Thyroid gland (tissue), 4 donors: ENCODE measurements around the gene TATDN2. TPM values are rescaled to one million over a fixed set of nuclear protein-coding genes. Genes with fewer than 3 reads are reported as not detected.

ENCODE experiments used
- DNase-seq, 2 donors: peaks; one replicate each; pipeline ENCODE4 v3.0.0-alpha.2; 2019
- H3K27ac ChIP-seq, 3 donors: fragments of 200-600 bp; sonication (generic); 1 replicate in 2 of 3; 2 replicates in 1 of 3; pipeline ENCODE4 v1.5.1; 2016 to 2019; ENCODE audit warnings: mild to moderate bottlenecking in 1 of 3, moderate library complexity in 1 of 3
- H3K27me3 ChIP-seq: fragments of 200-600 bp; sonication (generic); one replicate; pipeline ENCODE4 v1.5.1; 2019
- H3K36me3 ChIP-seq, 2 donors: fragments of 200-600 bp; sonication (generic); one replicate each; pipeline ENCODE4 v1.5.1; 2016 to 2019
- H3K4me1 ChIP-seq, 2 donors: fragments of 200-600 bp; sonication (generic); one replicate each; pipeline ENCODE4 v1.5.1; 2017 to 2019
- H3K4me3 ChIP-seq, 3 donors: fragments of 200-600 bp; sonication (generic); replicated peaks in 1 of 3; 1 replicate in 2 of 3; 2 replicates in 1 of 3; pipeline ENCODE4 v1.5.1; 2016; ENCODE audit warnings: mild to moderate bottlenecking in 1 of 3
- H3K9me3 ChIP-seq: fragments of 200-600 bp; sonication (generic); one replicate; pipeline ENCODE4 v1.5.1; 2017
- POLR2A ChIP-seq, 2 donors: fragments of 450-650 bp; IDR thresholded peaks; one replicate each; pipeline ENCODE4 v1.6.1; 2017; ENCODE audit warnings: antibody characterized with exemption in 2 of 2, mild to moderate bottlenecking in 2 of 2, moderate library complexity in 1 of 2
- WGBS, 2 donors: methylation state at CpG; one replicate each; pipeline ENCODE4 v1.1.5; 2017; 5-methylcytosine and 5-hydroxymethylcytosine counted together
- intact Hi-C: fragments of 100-400 bp; cut with DNase I; formaldehyde crosslinking; loops from one replicate; pipeline ENCODE4 v1.15.1; 2023
- total RNA-seq, 4 donors: library from RNA; depleted of rRNA; stranded (reverse); fragments of >200 nt; gene quantifications; one replicate each; pipeline ENCODE4 v1.2.3, GENCODE V29; 2016
- TF ChIP-seq, protein P1 (sequence below), 6 experiments: fragments of 200-600 bp in 3 of 6; fragments of 450-650 bp in 3 of 6; sonication (generic) in 3 of 6; IDR thresholded peaks; one replicate each; pipeline ENCODE4 v1.5.1; 2016 to 2019; ENCODE audit warnings: antibody characterized with exemption in 6 of 6, mild to moderate bottlenecking in 2 of 6, inconsistent platforms in 1 of 6, moderate library complexity in 1 of 6

The TATDN2 gene
- total RNA-seq, 4 donors from 2014 or later, result 21.4 to 37.1 (median 30.1) TPM

DNA sequence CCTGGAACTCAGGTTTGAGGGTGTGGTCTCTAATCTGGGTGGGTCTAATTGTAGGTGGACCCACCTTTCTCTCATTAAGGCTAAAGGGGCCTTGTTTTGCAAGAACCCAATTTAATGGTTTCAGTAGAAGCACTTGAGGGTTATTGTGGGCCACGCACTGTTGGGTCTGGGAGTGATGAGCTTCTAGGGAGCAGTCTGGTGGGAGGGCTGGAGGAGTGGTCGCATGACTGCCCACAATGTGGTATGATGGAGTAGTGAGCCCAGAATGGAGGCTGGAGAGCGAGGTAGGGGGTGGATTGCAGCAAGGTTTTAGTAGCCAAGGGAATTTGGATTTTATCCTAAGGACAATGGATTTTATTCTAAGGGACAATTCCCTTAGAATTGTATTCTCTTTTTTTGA, 2.7 kb downstream of the TATDN2 start:
- no peaks in the 10 kb centered on the region for H3K9me3 ChIP-seq
- 60 to 61% methylated on average over 3 of the region's 3 CpGs for WGBS, 2 donors
- H3K36me3 ChIP-seq, result peaks cover 0 to 5% of the 10 kb centered on the region in 2 donors
- no peaks in the 10 kb centered on the region for H3K27me3 ChIP-seq
- intact Hi-C loops, result no loop called here
- peaks cover 15 to 17% of the 10 kb centered on the region in 2 donors for H3K4me1 ChIP-seq
- H3K4me3 ChIP-seq, result no peak overlapping the region
- H3K27ac ChIP-seq, result peak overlapping the region in 1 of 3 donors; percentile 22
- peak; percentile 31 to 48 for DNase-seq
- TF ChIP-seq POLR2A (IDR thresholded peaks at IDR 0.05), result no peak
- TF ChIP-seq, protein P1, sequence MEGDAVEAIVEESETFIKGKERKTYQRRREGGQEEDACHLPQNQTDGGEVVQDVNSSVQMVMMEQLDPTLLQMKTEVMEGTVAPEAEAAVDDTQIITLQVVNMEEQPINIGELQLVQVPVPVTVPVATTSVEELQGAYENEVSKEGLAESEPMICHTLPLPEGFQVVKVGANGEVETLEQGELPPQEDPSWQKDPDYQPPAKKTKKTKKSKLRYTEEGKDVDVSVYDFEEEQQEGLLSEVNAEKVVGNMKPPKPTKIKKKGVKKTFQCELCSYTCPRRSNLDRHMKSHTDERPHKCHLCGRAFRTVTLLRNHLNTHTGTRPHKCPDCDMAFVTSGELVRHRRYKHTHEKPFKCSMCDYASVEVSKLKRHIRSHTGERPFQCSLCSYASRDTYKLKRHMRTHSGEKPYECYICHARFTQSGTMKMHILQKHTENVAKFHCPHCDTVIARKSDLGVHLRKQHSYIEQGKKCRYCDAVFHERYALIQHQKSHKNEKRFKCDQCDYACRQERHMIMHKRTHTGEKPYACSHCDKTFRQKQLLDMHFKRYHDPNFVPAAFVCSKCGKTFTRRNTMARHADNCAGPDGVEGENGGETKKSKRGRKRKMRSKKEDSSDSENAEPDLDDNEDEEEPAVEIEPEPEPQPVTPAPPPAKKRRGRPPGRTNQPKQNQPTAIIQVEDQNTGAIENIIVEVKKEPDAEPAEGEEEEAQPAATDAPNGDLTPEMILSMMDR (IDR thresholded peaks at IDR 0.05), result no peak

DNA sequence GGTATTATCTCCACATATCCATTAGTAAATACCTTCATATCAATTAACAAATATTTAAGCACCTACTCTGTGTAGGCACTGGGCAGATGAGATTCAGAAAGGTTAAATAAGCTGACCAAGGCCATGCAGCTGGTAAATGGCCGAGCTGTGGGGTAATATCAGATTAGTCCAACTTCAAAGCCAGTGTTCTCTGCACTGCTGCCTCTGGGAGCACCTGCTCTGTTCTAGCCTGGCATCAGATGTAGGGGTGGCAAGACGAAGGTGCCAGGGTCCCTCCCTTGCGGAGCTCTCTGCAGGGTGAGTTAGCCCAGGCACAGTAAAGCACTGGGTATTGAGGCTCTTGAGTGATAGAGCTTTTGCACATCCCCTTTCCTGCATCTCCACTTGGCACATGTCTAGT, 5.5 kb downstream of the TATDN2 start:
- DNase-seq, result no peak
- intact Hi-C loops, result no loop called here
- WGBS, 2 donors, result 87 to 98% methylated on average over 3 of the region's 3 CpGs
- Histone ChIP-seq H3K4me1 (peaks cover 15 to 17% of the 10 kb centered on the region in 2 donors), H3K27me3 (no peaks in the 10 kb centered on the region), H3K36me3 (peaks cover 0 to 5% of the 10 kb centered on the region in 2 donors), H3K27ac (no peak overlapping the region), H3K4me3 (no peak overlapping the region), H3K9me3 (no peaks in the 10 kb centered on the region)
- TF ChIP-seq, protein P1 (IDR thresholded peaks at IDR 0.05), result no peak
- TF ChIP-seq POLR2A (IDR thresholded peaks at IDR 0.05), result no peak

DNA sequence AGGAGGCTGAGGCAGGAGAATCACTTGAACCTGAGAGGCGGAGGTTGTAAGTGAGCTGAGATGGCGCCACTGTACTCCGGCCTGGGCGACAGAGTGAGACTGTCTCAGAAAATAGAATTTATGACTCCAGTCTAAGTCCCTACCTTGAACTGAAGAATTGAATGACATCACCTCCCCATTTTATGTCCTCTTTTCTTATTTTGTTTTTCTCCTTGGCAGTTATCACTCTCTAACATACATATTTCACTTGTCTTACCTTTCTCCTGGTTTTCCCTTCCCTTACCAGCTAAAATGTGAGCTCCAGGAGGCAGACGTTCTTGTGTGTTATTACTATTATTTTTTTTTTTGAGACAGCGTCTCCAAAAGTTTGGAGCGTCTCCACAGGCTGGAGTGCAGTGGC, 7.6 kb downstream of the TATDN2 start:
- peaks cover 3 to 18% of the 10 kb centered on the region in 2 donors for H3K4me1 ChIP-seq
- 94% methylated on average over 7 of the region's 7 CpGs for WGBS, 2 donors
- DNase-seq, result no peak
- intact Hi-C loops, result no loop called here
- H3K27me3 ChIP-seq, result no peaks in the 10 kb centered on the region
- no peak overlapping the region for H3K27ac ChIP-seq
- H3K36me3 ChIP-seq, result peaks cover 0 to 17% of the 10 kb centered on the region in 2 donors
- TF ChIP-seq, protein P1 (IDR thresholded peaks at IDR 0.05), result no peak
- TF ChIP-seq POLR2A (IDR thresholded peaks at IDR 0.05), result no peak
- no peaks in the 10 kb centered on the region for H3K9me3 ChIP-seq
- H3K4me3 ChIP-seq, result no peak overlapping the region

DNA sequence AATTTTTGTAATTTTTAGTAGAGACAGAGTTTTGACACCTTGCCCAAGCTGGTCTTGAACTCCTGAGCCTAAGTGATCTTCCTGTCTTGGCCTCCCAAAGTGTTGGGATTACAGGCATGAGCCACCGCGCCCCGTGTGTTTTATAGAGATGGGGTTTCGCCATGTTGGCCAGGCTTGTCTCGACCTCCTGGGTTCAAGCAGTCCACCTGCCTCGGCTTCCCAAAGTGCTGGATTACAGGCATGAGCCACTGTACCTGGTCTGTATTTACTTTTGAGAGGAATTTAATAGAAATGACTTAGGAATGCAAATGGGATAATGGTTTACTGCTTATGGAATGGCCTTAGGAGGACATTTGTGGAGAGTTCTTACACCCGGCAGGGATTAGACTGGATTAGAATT, 10.8 kb downstream of the TATDN2 start:
- DNase-seq, result no peak
- Histone ChIP-seq H3K27me3 (no peaks in the 10 kb centered on the region), H3K4me1 (peaks cover 19 to 36% of the 10 kb centered on the region in 2 donors), H3K36me3 (peaks cover 0 to 12% of the 10 kb centered on the region in 2 donors), H3K4me3 (no peak overlapping the region), H3K9me3 (no peaks in the 10 kb centered on the region), H3K27ac (no peak overlapping the region)
- 97 to 98% methylated on average over 7 of the region's 7 CpGs for WGBS, 2 donors
- intact Hi-C loops, result no loop called here
- TF ChIP-seq POLR2A (IDR thresholded peaks at IDR 0.05), result no peak
- TF ChIP-seq, protein P1 (IDR thresholded peaks at IDR 0.05), result no peak

DNA sequence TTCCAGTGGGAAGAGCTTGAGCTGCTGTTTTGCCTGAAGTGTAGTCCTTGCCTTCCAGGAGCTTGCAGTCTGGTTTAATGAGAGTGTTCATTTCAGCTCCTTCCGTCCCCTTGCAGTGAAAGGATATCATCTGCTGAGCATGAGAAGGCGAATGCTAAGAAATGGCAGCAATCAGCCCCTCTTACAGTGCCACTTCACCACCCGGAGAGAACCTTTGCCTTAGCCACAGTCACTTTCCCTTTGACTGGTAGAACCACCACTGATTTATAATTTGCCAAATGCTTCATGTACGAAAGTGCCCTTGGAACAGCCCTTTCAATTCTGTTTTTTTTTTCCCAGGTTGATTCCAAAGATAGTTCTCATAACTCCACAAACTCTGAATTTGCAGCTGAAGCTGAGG, 11.5 kb downstream of the TATDN2 start:
- TF ChIP-seq, protein P1 (IDR thresholded peaks at IDR 0.05), result no peak
- TF ChIP-seq POLR2A (IDR thresholded peaks at IDR 0.05), result no peak
- 86 to 91% methylated on average over 4 of the region's 4 CpGs for WGBS, 2 donors
- Histone ChIP-seq H3K36me3 (peaks cover 0 to 12% of the 10 kb centered on the region in 2 donors), H3K27me3 (no peaks in the 10 kb centered on the region), H3K4me3 (no peak overlapping the region), H3K4me1 (peaks cover 23 to 39% of the 10 kb centered on the region in 2 donors), H3K27ac (peak overlapping the region in 1 of 3 donors; percentile 30), H3K9me3 (no peaks in the 10 kb centered on the region)
- DNase-seq, result no peak
- intact Hi-C loops, result no loop called here
